Amniotic epithelial cell (primary cell): ENCODE data around the gene ANKMY2.
"Not testable (repeated sequence)": the region's sequence is repeated elsewhere in the genome, so short reads cannot be mapped to it uniquely, and the experiment has no call there.

Experiments
- DNase-seq: peaks from one replicate; pipeline ENCODE4 v3.0.0-alpha.2; 2010; ENCODE audit warnings: low read depth

Gene ANKMY2

GRCh38 chr7:16645593-16646471, at the start of gene ANKMY2, which contains the start of gene BZW2:
Gene ANKMY2, minus strand, starts transcription at chr7:16645754. Its CDS starts 181 bp downstream, at chr7:16645573.
Gene BZW2, plus strand, starts transcription at chr7:16646181. Its CDS starts 19,263 bp downstream, at chr7:16665444.
- peak; percentile 95 for DNase-seq

GRCh38 chr7:16694806-16695205, 49.3 kb upstream of the ANKMY2 start:
- DNase-seq: no peak

GRCh38 chr7:16693601-16694318, 48.2 kb upstream of the ANKMY2 start:
- no peak for DNase-seq

DNA sequence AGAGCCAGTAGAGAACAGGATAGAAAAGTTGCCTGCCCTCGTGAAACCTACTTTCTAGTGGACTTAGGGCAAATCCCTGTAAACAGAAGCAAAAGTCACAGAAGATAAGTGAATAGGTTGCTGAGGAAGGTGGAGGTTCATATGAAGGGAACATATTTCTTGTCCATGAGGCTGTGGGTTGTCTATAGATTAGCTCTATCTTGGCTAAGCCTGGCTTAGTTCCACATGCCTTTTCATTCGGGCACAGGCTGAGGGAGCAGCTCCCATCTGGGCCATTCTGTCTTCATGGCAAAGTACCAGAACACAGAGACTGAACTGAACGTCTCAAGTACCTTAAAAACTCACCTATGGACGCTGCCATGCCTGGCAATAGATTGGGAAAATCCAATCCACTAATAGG, 45.7 kb upstream of the ANKMY2 start:
- DNase-seq: no peak

GRCh38 chr7:16688249-16688648, 42.7 kb upstream of the ANKMY2 start:
- DNase-seq: no peak

DNA sequence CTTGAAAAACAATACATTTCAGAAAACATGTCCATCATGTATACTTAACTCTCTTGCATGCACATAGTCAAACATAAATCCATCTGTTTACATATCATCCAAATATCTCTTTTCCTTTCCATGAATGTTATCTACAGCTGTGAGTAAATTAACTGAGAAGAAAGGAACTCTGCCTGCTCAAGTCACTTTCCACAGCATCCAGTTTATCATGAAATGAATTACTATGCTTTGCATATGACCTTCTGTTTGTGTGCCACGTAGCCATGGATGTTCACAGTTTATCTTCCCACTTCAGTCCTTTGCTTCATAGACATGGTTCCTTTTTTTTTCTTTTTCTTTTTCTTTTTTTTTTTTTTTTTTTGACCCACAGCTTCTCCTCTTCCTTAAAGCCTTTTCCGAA, 40.0 kb upstream of the ANKMY2 start:
- DNase-seq: no peak

- no peak for DNase-seq
Measured at GRCh38 chr7:16684935-16685334, 39.4 kb upstream of the ANKMY2 start.

DNA sequence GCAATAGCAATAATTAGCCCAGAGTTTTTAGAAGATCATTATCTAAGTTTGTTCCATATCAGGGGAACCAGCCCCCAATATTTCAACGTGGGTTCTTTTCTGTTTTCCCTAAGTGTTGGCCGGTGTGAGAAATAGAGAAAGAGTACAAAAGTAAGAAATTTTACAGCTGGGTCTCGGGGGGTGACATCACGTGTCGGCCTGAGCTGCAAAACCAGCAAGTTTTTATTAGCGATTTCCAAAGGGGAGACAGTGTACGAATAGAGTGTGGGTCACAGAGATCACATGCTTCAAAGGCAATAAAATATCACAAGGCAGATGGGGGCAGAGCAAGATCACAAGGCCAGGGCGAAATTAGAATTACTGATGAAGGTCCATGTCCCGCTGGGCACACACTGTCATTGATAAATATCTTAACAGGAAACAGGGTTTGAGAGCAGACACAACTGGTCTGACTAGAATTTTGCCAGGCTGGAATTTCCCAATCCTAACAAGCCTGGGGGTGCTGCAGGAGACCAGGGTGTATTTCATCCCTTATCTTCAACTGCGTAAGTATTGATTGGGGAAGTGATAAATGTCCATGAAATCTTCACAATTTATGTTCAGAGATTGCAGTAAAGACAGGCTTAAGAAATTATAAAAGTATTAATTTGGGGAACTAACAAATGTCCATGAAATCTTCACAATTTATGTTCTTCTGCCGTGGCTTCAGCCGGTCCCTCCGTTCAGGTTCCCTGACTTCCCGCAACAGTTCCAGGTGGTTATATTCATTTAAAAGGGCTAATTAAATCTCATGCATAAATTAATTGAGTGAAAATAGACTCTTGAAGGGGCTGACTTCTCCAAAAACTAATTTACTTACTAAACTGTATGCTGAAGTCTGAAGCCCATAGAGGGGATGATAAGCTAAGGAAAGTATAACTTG, 33.4 kb upstream of the ANKMY2 start:
- DNase-seq: not testable (repeated sequence)

GRCh38 chr7:16677978-16678494, 32.5 kb upstream of the ANKMY2 start:
- DNase-seq: no peak

- no peak for DNase-seq
Measured at GRCh38 chr7:16675277-16675676, 29.7 kb upstream of the ANKMY2 start.

- peak; percentile 52 for DNase-seq
Measured at GRCh38 chr7:16671811-16672210, 26.3 kb upstream of the ANKMY2 start.

GRCh38 chr7:16670731-16671344, 25.3 kb upstream of the ANKMY2 start:
- peak; percentile 59 for DNase-seq

DNA sequence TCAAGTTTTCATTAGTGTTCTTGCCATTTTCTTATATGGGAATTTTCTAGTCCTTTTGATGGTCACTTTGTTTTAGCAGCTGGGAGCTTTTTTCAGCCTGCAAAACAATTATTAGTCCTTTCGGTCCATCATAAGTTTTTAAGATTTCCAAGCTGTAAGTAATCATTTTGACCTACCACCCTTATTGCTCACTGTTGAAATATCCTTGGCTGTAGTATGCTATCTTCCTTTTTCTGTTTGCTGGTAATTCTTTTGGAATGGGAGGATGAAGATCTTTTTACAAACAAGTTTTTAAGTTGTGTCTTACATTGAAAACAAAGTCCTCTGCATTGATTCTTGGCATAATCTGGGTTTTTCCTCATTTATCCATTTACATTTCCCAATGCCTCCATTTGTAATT, 24.5 kb upstream of the ANKMY2 start:
- DNase-seq: peak; percentile 63

DNA sequence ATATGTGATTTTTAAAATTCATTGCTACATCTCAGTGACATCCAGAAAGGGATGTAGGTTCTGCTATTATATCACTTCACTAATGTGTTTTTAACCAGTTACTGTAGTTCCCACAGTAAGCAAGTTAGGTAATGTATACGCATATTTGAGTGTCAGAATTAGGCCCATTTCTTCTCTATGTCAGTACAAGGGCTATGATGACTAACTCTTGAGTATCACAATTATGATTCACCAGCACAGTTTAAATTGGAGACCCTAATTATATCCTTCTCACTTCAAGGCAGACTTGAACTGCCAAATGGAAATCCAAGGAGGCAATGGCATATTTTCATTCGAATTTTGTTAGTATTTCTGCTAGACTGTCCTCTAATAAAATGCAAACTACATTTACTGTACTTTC, 24.0 kb upstream of the ANKMY2 start:
- DNase-seq: peak; percentile 64

DNA sequence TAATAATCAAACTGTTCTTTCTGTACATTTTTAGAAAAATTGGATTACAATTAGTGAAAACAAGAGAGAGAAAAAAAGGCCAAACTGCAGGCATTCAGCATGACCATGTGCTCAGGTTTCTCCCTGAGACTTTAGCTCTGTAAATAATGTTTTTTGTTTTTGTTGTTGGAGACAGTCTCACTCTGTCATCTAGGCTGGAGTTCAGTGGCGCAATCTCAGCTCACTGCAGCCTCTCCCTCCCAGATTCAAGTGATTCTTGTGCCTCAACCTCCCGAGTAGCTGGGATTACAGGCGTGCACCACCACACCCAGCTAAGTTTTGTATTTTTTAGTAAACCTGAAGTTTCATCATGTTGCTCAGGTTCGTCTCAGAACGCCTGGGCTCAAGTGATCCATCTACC, 23.4 kb upstream of the ANKMY2 start:
- DNase-seq: peak; percentile 56

GRCh38 chr7:16668049-16668858, 22.7 kb upstream of the ANKMY2 start:
- DNase-seq: peak; percentile 100

- DNase-seq: no peak
Measured at GRCh38 chr7:16667355-16667754, 21.8 kb upstream of the ANKMY2 start.

GRCh38 chr7:16661924-16662323, 16.4 kb upstream of the ANKMY2 start:
- no peak for DNase-seq

DNA sequence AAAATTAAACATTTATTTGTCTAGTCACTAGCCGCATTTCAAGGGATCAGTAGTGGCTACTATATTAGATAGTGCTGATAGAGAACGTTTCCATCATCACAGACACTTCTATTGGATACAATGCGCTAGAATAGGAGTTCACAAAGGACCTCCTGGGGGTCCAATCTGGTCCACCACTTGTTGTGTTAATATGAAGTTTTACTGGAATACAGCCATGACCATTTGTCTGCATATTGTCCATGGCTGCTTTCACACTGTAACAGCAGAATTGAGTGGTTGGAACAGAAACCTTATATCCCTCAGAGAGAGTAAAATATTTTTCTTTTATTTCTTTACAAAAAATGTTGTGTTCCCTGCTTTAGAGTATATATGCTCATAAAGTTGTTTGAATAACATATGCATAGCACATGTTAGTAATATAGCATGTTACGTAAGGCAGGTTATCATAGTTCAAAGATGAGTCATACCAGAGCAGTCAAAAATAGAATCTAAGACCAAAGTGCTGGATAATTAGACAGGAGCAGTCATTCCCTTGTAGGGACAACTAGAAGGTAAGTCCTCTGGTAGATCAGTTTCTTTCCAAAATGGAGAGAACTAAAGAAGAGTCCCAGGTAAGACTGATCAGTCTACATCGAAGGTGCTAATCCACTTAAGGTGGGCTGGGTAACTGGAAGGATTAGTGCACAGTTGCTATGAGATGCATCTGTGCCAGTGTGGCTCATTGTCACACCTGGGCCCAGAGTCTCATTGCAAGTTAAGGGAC, 15.3 kb upstream of the ANKMY2 start:
- peak; percentile 53 for DNase-seq
